GM23248 (cell line): ENCODE results near the gene OR10A5. TPM values are rescaled to one million over a fixed set of nuclear protein-coding genes. Genes with fewer than 3 reads are reported as not detected.
"Not testable (repeated sequence)": the region's sequence is repeated elsewhere in the genome, so short reads cannot be mapped to it uniquely, and the experiment has no call there.

Source experiments
- DNase-seq: peaks from one replicate; pipeline ENCODE4 v3.0.0-alpha.2; 2015
- H2AFZ ChIP-seq: fragments of 200-600 bp; sonication (generic); 2 replicates; pipeline ENCODE4 v1.6.1; 2016; ENCODE audit warnings: antibody characterized with exemption
- H3F3A ChIP-seq: fragments of 200-600 bp; sonication (generic); 2 replicates; pipeline ENCODE4 v1.6.1; 2016; ENCODE audit warnings: mild to moderate bottlenecking, antibody characterized with exemption, mixed run types; ENCODE audit not compliant: insufficient read depth
- H3K27ac ChIP-seq: fragments of 200-600 bp; sonication (generic); 2 replicates; pipeline ENCODE4 v1.5.1; 2016; ENCODE audit warnings: mild to moderate bottlenecking
- H3K27me3 ChIP-seq: fragments of 200-600 bp; sonication (generic); replicated peaks from 2 replicates; pipeline ENCODE4 v1.6.1; 2016; ENCODE audit warnings: mild to moderate bottlenecking; ENCODE audit not compliant: insufficient read depth
- H3K36me3 ChIP-seq: fragments of 200-600 bp; sonication (generic); 2 replicates; pipeline ENCODE4 v1.6.1; 2016; ENCODE audit warnings: low read depth, mild to moderate bottlenecking
- H3K4me1 ChIP-seq: fragments of 200-600 bp; sonication (generic); 2 replicates; pipeline ENCODE4 v1.6.1; 2016; ENCODE audit warnings: mild to moderate bottlenecking; ENCODE audit not compliant: insufficient read depth
- H3K4me2 ChIP-seq: fragments of 200-600 bp; sonication (generic); one replicate; pipeline ENCODE4 v1.6.1; 2016; ENCODE audit warnings: mild to moderate bottlenecking; ENCODE audit not compliant: unreplicated experiment
- H3K4me3 ChIP-seq: fragments of 200-600 bp; sonication (generic); 2 replicates; pipeline ENCODE4 v1.5.1; 2016; ENCODE audit warnings: mild to moderate bottlenecking
- H3K79me2 ChIP-seq: fragments of 200-600 bp; sonication (generic); 2 replicates; pipeline ENCODE4 v1.6.1; 2016; ENCODE audit warnings: mild to moderate bottlenecking; ENCODE audit not compliant: insufficient read depth
- H3K9ac ChIP-seq: fragments of 200-600 bp; sonication (generic); 2 replicates; pipeline ENCODE4 v1.6.1; 2016; ENCODE audit warnings: mild to moderate bottlenecking
- H3K9me2 ChIP-seq: fragments of 200-600 bp; sonication (generic); 2 replicates; pipeline ENCODE4 v1.6.1; 2016; ENCODE audit warnings: mixed run types, mild to moderate bottlenecking, moderate library complexity; ENCODE audit not compliant: insufficient read depth
- H3K9me3 ChIP-seq: fragments of 200-600 bp; sonication (generic); one replicate; pipeline ENCODE4 v1.6.1; 2017; ENCODE audit warnings: low read depth
- H4K20me1 ChIP-seq: fragments of 200-600 bp; sonication (generic); 2 replicates; pipeline ENCODE4 v1.6.0; 2016; ENCODE audit not compliant: insufficient read depth
- EZH2 ChIP-seq: fragments of 200-600 bp; sonication (generic); IDR thresholded peaks from 2 replicates; pipeline ENCODE4 v1.6.1; 2018; ENCODE audit warnings: antibody characterized with exemption, mild to moderate bottlenecking; ENCODE audit not compliant: insufficient read depth, poor library complexity, severe bottlenecking
- EZH2phosphoT487 ChIP-seq: fragments of 200-600 bp; sonication (generic); IDR thresholded peaks from 2 replicates; pipeline ENCODE4 v1.6.1; 2018; ENCODE audit warnings: antibody characterized with exemption, moderate library complexity, mild to moderate bottlenecking, low read depth; ENCODE audit not compliant: insufficient read depth
- WGBS, 2 experiments: methylation state at CpG; one replicate each; pipeline ENCODE4 v1.1.6; 2015 to 2017; ENCODE audit warnings: low lambda C conversion rate in 2 of 2, low coverage in 1 of 2; ENCODE audit errors: missing lambda C conversion rate in 2 of 2; 5-methylcytosine and 5-hydroxymethylcytosine counted together
- in situ Hi-C: fragments of 300-500 bp; cut with MboI; formaldehyde crosslinking; loops from 2 replicates; pipeline ENCODE4 v1.15.0; 2020
- polyA plus RNA-seq: library from polyadenylated mRNA; unstranded; fragments of >200 nt; fragmentation: Nextera tagmentation; extraction: Ambion mirVana; gene quantifications from 2 replicates; pipeline ENCODE4 v1.2.1, GENCODE V29; 2016
- total RNA-seq: library from RNA; depleted of rRNA; stranded (reverse); fragments of >200 nt; shearing (Covaris generic); gene quantifications from 2 replicates; pipeline ENCODE4 v1.2.3, GENCODE V29; 2014

Gene OR10A5
- total and polyA plus RNA-seq, 2 experiments from 2014 or later = not detected

DNA sequence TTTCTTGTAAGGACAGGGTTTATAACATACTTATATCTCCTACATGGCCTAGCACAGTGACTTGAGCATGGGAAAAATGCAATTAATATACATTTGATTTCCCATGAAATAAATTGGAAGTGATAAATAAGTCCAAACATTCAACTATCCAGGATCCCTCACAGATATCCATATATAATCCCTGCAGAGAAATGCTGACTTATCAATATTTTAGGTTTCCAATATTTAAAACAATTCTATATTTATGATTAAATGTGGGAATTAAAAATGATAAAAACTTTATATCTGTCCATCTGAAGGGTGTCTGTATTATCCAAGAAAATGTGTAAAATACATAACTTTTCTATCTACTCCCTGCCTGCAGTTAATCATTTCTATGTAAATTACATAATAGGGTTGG is 37.3 kb downstream of the OR10A5 start:
- no peaks in the 10 kb centered on the region for H3K79me2 ChIP-seq
- DNase-seq = no peak
- TF ChIP-seq EZH2 = no peak
- TF ChIP-seq EZH2phosphoT487 = no peak
- no peaks in the 10 kb centered on the region for H4K20me1 ChIP-seq
- no peaks in the 10 kb centered on the region for H3K36me3 ChIP-seq
- no peak overlapping the region for H3K4me2 ChIP-seq
- no peaks in the 10 kb centered on the region for H3K4me1 ChIP-seq
- no peaks in the 10 kb centered on the region for H3K27me3 ChIP-seq
- no peak overlapping the region for H3K9ac ChIP-seq
- no peaks in the 10 kb centered on the region for H3K9me2 ChIP-seq
- in situ Hi-C loops = no loop called here
- H3K4me3 ChIP-seq = no peak overlapping the region
- H3K27ac ChIP-seq = no peak overlapping the region
- H2AFZ ChIP-seq = no peak overlapping the region
- H3F3A ChIP-seq = no peaks in the 10 kb centered on the region
- H3K9me3 ChIP-seq = no peaks in the 10 kb centered on the region

DNA sequence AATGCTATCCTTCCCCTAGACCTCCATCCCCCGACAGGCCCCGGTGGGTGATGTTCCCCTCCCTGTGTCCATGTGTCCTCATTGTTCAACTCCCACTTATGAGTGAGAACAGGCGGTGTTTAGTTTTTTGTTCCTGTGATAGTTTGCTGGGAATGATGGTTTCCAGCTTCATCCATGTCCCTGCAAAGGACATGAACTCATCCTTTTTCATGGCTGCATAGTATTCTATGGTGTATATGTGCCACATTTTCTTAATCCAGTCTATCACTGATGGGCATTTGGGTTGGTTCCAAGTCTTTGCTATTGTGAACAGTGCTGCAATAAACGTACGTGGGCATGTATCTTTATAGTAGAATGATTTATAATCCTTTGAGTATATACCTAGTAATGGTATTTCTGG is 42.2 kb downstream of the OR10A5 start:
- H3K79me2 ChIP-seq, H3K27ac ChIP-seq, H3K4me2 ChIP-seq, H3K27me3 ChIP-seq, H3K4me1 ChIP-seq, H3K9me2 ChIP-seq, H3K4me3 ChIP-seq, H3K9ac ChIP-seq, in situ Hi-C loops, H3K36me3 ChIP-seq, DNase-seq, H3K9me3 ChIP-seq, H4K20me1 ChIP-seq, H3F3A ChIP-seq, H2AFZ ChIP-seq: not testable (repeated sequence)
- 75 to 81% methylated on average over 5 of the region's 5 CpGs for WGBS, 2 experiments

DNA sequence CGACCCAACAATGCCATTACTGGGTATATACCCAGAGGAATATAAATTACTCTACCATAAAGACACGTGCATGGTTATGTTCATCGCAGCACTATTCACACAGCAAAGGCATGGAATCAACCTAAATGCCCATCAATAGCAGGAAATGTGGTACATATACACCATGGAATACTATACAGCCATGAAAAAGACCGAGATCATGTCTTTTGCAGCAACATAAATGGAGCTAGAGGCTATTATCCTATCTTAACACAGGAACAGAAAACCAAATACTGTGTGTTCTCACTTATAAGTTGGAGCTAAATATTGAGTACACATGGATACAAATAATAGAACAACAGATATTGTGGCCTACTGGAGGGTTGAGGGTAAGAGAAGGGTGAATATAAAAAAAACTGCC is 43.3 kb downstream of the OR10A5 start:
- no peaks in the 10 kb centered on the region for H3K36me3 ChIP-seq
- 78 to 84% methylated on average over 4 of the region's 4 CpGs for WGBS, 2 experiments
- H3K27me3 ChIP-seq = no peaks in the 10 kb centered on the region
- no peak for DNase-seq
- TF ChIP-seq EZH2 (no peak), EZH2phosphoT487 (no peak)
- no peak overlapping the region for H2AFZ ChIP-seq
- H3F3A ChIP-seq = no peaks in the 10 kb centered on the region
- H3K9me3 ChIP-seq = no peaks in the 10 kb centered on the region
- H3K79me2 ChIP-seq = no peaks in the 10 kb centered on the region
- H4K20me1 ChIP-seq = no peaks in the 10 kb centered on the region
- no peak overlapping the region for H3K27ac ChIP-seq
- H3K4me3 ChIP-seq = no peak overlapping the region
- no peaks in the 10 kb centered on the region for H3K9me2 ChIP-seq
- H3K4me1 ChIP-seq = no peaks in the 10 kb centered on the region
- in situ Hi-C loops = no loop called here
- H3K4me2 ChIP-seq = no peak overlapping the region
- no peak overlapping the region for H3K9ac ChIP-seq

- Histone ChIP-seq H3K4me2 (no peak overlapping the region), H3K9me2 (no peaks in the 10 kb centered on the region), H3K36me3 (no peaks in the 10 kb centered on the region), H3K9ac (no peak overlapping the region), H3K4me1 (no peaks in the 10 kb centered on the region), H3K27ac (no peak overlapping the region), H3K79me2 (no peaks in the 10 kb centered on the region), H3K27me3 (no peaks in the 10 kb centered on the region), H3K4me3 (no peak overlapping the region), H2AFZ (no peak overlapping the region), H3K9me3 (no peaks in the 10 kb centered on the region), H3F3A (no peaks in the 10 kb centered on the region), H4K20me1 (no peaks in the 10 kb centered on the region)
- in situ Hi-C loops = no loop called here
- no peak for DNase-seq
- TF ChIP-seq EZH2 = no peak
- no peak for TF ChIP-seq EZH2phosphoT487
- 50 to 73% methylated on average over 1 of the region's 1 CpG for WGBS, 2 experiments
These were observed 44.4 kb downstream of the OR10A5 start for GRCh38 chr11:6889835-6890234.

- Histone ChIP-seq H3K27me3 (no peaks in the 10 kb centered on the region), H3K4me1 (no peaks in the 10 kb centered on the region), H3K4me3 (no peak within 1 kb of the TSS), H3F3A (no peaks in the 10 kb centered on the region), H3K4me2 (no peak within 1 kb of the TSS), H3K36me3 (no peaks in the 10 kb centered on the region), H4K20me1 (no peaks in the 10 kb centered on the region), H3K9ac (no peak within 1 kb of the TSS), H3K27ac (no peak within 1 kb of the TSS), H2AFZ (no peak within 1 kb of the TSS), H3K9me2 (no peaks in the 10 kb centered on the region), H3K79me2 (no peaks in the 10 kb centered on the region), H3K9me3 (no peaks in the 10 kb centered on the region)
- in situ Hi-C loops = no loop called here
- WGBS, 2 experiments = 48 to 51% methylated on average over 2 of the region's 2 CpGs
- TF ChIP-seq EZH2 = no peak
- no peak for TF ChIP-seq EZH2phosphoT487
- DNase-seq = no peak
These were observed 46.9 kb downstream of the OR10A5 start, which contains the start of gene OR2D2 for GRCh38 chr11:6892400-6892799. Gene OR2D2 (minus strand): TSS chr11:6892500. CDS start chr11:6892500, 0 bp downstream.
